ENCODE results near the gene UCN.
"Not testable (repeated sequence)": the region's sequence is repeated elsewhere in the genome, so short reads cannot be mapped to it uniquely, and the experiment has no call there.

UCN gene

GRCh38 chr2:27314709-27315108, 6.5 kb upstream of the UCN start:
- no peak for DNase-seq (ENCODE audit: low read depth)

- DNase-seq (ENCODE audit: low read depth), result no peak
These were observed 5.8 kb upstream of the UCN start for GRCh38 chr2:27313882-27314645.

GRCh38 chr2:27312152-27312551, 3.9 kb upstream of the UCN start:
- DNase-seq (ENCODE audit: low read depth), result no peak

GRCh38 chr2:27309651-27310050, 1.4 kb upstream of the UCN start:
- no peak for DNase-seq (ENCODE audit: low read depth)

DNA sequence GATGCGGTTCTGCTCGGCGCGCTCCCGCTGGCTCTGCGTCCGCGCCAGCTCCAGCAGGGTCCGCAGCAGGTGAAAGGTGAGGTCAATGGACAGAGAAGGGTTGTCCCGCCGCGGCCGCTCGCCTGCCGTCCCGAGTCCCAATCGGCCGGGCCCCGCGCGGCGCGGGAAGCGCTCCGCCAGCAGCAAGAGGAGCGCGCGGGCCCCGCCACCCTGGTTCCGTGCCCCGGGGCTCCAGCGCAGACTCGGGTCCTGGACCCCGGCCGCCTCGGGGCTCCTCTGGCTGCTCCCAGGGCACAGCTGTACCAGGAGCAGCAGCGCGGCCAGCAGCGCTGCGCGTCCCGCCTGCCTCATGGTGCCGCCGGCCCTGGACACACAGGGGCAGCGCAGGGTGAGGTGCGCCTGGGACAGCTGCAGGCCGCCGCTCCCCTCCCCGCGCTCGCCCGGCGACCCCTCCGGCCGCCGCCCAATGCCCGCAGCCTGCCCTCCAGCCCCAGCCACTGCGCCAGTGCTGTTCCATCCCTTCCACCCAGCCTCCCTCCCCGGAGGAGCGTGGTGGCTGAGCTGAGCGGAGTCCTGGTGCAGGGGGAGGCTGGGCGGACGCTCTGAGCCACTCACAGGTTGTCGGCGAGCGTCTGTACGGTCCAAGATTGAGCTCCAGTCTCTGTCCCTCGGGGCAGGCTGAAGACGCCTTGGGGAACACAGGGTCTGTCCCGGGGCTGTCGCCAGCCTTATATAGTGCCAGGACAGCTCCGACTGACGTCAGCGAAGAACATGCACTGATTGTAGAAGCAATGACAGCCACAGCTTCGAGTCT, 493 bp downstream of the UCN start:
- DNase-seq (ENCODE audit: low read depth), result no peak

- DNase-seq (ENCODE audit: low read depth), result no peak
These were observed 1.0 kb downstream of the UCN start for GRCh38 chr2:27307287-27307544.

GRCh38 chr2:27306573-27307286, 1.5 kb downstream of the UCN start:
- DNase-seq (ENCODE audit: low read depth), result no peak

GRCh38 chr2:27306136-27306535, 2.1 kb downstream of the UCN start:
- DNase-seq (ENCODE audit: low read depth), result no peak

- DNase-seq (ENCODE audit: low read depth), result no peak
These were observed 2.7 kb downstream of the UCN start for GRCh38 chr2:27305516-27305915.

DNA sequence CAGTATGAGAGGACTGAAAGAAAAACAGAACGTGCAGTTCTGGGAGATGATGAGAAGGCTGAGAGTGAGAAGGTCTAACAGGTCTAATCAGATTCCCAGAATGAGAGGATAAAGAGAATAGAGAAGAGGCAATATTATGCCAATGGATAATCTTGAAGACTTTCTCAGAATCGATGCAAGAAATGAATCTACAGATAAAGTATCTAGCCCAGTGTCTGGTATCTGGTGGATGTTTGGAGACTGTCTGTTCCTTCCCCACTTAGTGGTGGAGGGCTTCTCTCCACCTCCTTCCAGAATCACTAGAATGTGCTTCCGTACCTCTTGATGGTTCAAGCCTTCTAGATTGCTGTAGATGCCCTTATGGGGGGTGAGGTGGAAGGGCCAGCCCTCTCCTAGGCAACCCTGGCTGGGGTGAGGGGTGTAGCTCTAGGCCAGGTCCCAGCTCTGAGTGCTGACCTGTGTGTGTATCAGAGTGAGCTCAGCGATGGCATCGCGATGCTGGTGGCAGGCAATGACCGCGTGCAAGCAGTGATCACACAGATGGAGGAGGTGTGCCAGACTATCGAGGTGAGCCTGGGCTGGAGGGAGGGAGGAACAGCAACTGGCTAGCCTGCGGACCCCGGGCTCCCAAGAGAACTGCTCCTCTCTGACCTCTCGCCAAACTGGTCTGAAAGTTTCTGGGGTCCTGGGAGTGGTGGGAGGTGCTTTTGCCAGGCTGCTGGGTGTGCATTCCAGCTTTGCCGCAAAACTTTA, 3.6 kb downstream of the UCN start:
- DNase-seq (ENCODE audit: low read depth), result no peak

GRCh38 chr2:27303093-27304025, 4.9 kb downstream of the UCN start:
- peak; percentile 45 for DNase-seq (ENCODE audit: low read depth)

DNA sequence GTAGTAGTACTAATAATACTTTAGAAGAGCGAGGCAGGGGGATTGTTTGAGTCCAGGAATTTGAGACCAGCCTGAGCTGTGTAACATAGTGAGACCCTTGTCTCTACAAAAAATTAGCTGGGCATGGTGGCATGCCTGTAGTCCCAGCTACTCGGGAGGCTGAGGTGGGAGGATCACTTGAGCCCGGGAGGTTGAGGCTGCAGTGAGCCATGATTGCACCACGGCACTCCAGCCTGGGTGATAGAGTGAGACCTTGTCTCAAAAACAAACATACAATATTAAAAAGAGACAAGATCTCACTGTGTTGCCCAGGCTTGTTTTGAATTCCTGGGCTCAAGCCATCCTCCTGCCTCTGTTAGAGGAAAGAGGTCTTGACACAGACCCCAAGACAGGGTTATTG, 7.6 kb downstream of the UCN start:
- DNase-seq (ENCODE audit: low read depth), result not testable (repeated sequence)

GRCh38 chr2:27298391-27299080, 9.7 kb downstream of the UCN start:
- DNase-seq (ENCODE audit: low read depth), result no peak

- no peak for DNase-seq (ENCODE audit: low read depth)
These were observed 11.1 kb downstream of the UCN start for GRCh38 chr2:27297195-27297594.

- DNase-seq (ENCODE audit: low read depth), result no peak
These were observed 11.8 kb downstream of the UCN start for GRCh38 chr2:27296481-27296880.

- no peak for DNase-seq (ENCODE audit: low read depth)
These were observed 13.3 kb downstream of the UCN start for GRCh38 chr2:27294928-27295327.

- no peak for DNase-seq (ENCODE audit: low read depth)
These were observed 16.4 kb downstream of the UCN start for GRCh38 chr2:27291865-27292264.

DNA sequence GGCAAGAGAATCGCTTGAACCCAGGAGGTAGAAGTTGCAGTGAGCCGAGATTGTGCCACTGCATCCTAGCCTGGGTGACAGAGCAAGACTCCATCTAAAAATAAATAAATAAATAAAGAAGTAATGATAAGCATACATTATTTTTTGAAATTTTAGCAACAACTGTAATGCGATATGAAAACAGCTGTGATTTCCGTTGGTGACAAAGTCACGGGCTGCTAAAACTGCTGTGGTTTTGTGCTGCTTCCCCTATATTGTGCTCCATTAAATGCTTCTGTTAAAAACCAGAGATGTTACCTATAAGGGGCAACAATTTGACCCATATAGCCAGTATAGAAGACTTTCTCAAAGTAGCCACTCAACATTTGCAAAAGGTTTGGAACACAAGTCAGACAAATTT, 17.7 kb downstream of the UCN start:
- DNase-seq (ENCODE audit: low read depth), result no peak

DNA sequence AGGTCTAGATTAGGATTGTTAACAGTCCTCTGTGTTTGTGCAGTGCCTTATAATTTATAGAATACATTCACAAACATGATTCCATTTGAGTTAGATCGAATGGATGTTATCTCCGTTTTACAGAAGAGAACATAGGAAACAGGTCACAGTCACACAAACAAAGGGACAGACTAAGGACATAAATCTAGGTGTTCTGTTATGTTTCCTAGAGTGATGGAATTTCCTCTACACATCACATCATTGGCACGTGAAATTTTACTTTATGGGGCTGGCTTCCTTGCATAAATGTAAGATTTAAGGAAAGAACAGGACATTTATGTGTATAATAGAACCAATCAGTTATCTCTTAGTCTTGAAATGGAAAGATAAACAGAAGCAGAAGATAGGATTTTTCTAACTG, 19.6 kb downstream of the UCN start:
- no peak for DNase-seq (ENCODE audit: low read depth)

DNA sequence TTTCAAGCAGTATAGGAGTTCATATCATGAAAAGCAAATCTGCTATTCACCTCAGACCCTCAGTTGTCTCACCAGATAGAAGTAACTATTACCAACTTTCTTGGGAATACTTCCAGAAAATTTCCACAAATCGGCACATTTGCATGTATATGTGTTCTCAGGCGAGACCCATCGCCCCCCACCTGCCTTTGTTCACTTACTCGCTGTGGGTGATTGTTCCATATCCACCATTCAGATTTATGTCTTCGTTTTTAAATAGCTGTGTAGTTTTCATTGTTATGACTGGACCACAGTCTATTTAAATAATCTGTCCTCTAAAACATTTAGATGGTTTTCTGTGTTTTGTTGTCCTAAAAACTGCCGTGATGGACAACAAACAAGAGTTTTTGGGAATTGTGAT, 22.8 kb downstream of the UCN start:
- DNase-seq (ENCODE audit: low read depth), result no peak

DNA sequence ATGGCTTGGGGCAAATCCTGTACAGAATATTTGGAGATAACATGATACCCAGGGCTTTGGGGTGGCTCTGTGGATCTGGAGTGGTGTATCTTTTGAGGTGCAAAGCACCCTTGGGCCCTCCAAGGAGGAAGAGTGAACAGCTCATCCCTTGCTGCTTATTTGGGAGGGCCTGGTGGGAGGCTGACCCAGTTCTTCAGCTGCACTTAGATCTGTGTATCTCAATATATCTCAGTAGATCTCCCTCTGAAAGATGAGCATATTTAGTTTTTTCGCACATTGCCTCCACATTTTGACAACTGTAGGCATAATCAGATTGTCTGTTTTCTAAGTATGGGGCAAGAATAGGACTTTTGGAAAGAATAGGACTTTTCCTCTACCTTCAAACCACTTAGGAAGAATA, 23.2 kb downstream of the UCN start:
- DNase-seq (ENCODE audit: low read depth), result no peak

Measured in GM04504 (cell line).